MV-4-11 (cell line): ENCODE measurements around the gene ATR.

Experiments
- DNase-seq: peaks from one replicate; lab custom pipeline; 2025; lab: John Stamatoyannopoulos, UW

Gene ATR

DNA sequence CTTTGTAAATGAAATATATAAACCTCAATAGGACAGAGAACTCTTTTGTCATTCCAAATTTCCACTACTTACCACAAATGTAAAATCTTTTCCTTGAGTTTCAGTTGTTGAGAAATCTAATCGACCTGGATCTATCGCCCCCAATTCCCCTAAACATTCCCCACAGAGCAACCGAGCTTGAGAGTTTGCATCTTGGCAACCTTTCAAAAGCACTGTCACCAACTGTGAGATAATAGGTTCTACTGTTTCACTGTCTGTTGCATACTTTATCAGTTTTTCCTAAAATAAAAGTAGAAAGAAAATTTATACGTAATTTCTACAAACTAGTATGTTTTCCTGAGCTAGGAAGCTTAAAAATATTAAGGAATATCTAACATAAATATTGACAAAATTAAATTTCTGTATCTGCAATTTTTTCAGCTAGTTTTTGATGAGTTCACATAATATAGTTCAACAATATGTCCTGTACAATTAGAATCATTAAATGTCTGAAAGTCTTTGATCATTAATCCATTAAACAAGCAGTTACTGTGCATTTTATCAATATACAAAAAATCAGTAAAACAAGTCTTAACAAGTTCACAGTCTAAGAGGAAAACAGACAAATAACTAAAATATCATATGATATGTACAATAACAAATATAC is 54.5 kb downstream of the ATR start:
- DNase-seq = no peak

DNA sequence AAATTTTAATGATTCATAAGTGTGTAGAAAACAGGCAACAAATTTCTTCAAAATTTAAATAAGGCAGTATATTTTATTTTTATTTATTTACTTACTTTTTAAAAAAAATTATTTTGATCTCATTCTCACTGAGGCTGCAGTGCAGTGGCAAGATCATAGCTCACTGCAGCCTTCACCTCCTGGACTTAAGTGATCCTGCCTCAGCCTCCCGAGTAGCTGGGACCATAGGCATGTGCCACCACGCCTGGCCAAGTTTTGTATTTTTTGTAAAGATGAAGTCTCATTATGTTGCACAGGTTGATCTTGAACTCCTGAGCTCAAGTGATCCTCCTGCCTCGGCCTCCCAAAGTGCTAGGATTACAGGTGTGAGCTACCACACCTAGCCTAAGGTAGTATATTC is 69.5 kb downstream of the ATR start:
- no peak for DNase-seq

DNA sequence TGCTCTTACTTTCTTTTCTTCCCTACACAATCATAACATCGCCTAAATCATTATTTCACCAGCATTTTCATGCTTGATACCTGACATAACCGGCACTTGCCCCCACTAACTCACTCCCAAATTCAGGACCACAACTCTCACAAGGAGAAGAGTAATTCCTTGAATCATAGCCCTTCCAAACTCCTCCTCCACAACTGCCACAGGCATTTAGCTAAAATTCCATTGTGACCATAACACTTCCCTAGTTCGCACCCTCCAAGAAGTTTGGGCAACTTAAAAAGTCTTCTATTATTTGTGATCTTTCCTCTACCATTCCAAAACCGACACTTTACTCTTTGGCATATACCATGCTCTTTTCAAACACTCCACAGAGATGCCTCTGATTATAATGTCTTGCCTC is 71.3 kb downstream of the ATR start:
- no peak for DNase-seq

DNA sequence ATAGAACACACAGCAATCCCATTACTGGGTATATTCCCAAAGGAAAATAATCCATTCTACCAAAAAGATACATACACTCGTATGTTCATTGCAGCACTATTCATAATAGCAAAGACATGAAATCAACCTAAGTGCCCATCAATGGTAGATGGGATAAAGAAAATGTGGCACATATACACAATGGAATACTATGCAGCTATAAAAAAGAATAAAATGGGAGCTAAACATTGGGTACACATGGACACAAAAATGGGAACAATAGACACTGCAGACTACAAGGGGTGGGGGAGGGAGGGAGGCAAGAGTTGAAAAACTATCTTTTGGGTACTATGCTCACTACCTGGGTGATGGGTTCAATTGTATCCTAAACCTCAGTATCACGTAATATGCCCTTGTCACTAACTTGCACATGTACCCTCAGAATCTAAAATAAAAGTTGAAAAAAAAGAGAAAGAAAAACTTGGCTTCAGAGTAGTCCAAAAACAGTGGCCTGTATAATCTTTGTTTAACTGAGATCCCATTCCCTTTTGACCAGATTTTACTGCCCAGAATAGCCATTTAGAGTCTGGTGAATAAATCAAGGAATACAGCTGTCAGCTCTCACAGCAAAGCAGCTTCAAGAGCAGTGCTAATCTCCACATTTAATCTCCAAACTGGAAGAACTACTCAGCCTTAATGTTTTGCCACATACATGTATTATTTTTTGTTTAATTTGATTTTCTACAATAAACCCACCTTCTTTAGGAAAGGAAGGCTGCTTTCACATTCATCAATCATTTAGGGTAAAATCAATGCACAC is 76.1 kb downstream of the ATR start:
- no peak for DNase-seq

DNA sequence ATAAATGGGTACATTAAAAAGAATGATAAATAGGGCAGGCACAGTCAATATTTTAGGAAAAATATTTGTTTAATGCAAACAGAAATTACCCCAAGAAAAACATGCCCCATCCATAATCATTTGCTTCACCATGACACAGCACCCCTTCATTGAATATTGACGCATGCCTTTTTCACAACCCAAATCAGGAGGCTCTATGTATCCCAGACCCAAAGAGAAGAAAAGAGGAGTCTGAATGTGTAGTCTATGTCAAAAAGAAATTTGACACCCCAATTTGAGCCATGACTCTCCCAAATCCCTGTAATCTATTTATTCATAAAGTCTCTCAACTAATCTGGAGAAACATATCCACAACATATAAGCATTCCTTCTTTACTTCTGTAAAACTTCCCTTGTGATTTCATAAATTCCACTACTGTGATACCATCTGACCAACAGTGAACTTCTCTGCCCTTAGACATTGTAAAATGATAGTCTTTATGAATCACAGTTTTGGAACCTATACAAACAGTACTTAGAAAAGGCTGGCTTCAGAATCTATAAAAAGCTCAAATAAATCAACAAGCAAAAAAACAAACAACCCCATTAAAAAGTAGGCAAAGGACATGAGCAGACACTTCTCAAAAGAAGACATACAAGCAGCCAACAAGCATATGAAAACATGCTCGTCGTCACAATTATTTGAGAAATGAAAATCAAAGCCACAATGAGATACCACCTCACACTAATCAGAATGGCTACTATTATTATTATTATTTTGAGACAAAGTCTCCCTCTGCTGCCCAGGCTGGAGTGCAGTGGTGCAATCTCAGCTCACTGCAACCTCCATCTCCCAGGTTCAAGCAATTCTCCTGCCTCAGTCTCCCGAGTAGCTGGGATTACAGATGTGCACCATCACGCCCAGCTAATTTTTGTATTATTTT is 77.3 kb downstream of the ATR start:
- DNase-seq = no peak

DNA sequence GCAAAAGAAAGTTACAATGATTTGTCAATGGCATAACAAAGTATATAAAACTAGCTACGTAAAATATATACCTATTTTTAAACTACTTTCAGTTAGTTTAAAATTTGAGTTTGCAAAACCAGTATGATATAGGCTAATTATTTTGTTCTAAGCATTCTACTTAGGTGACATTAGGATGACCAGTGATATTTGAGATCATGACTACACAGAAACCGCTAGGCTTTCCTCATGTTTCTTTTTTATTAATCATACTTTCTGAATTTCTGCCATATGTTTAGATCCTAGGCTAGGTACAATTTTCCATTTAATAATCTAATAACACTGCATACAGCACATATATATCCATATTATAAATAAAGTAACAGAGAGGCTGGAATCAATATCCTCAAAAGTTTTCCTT is 78.3 kb downstream of the ATR start:
- DNase-seq = no peak

DNA sequence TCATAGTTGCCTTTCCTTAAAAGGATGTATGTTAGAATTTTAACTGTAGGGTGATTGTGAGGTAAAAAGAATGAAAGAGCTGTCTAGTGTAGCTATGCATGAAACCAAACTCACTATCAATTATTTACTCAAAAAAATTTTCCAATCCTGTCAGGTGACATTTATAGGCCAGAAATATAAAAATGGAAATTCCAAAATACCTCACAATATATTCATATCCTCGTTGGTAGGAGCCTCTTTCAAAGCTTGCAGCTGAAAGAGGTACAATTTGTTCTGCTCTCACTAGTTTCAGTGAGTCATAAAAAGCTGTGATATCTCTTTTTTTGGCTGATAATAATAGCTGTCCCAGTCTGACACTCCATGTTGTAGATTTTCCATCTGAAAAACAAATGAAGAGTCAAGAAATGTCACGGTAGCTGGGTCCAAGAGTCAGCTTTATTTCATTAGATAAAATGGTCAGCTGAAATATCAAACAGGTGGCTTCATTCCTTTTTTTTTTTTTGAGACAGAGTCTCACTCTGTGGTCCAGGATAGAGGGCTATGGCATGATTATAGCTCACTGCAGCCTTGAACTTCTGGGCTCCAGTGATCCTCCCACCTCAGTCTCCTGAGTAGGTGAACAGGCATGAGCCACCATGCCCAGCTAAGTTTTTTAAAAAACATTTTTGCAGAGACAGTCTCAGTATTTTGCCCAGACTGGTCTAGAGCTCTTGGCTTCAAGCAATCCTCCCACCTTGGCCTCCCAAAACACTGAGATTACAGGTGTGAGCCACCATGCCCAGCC is 79.9 kb downstream of the ATR start:
- no peak for DNase-seq

DNA sequence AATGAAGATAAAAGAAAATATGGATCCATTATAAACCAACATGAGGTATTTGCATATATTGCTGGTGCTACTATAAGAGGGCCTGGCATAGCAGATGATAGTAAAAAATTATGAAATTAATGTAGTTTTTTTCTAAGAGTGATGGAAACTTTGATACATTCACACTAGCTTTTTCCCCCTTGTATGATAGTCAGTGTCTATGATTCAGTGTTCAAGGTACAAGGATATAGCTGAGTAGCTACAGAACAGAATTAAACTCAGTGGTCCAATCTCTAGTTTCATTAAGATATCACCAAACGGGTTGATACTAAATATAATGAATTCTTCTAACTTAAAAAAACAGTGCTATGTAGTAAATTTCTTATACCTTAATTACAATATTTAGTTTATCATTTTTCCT is 80.8 kb downstream of the ATR start:
- no peak for DNase-seq

DNA sequence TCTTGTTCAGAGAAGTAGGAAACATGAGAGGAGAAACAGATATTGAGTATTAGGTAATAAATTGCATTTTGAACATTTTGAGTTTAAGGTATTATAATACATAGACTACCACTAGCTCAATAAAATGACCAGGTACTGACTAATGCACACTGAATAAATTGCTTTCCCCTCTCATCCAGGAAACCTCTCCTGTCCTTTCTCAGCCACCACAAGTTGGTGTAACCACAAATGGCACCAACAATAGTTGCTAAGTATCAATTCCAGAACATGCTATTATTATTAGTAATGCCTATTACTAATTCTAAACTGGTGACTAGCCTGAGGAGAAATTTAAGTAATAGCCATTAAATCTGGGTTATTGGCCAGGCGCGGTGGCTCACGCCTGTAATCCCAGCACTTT is 83.4 kb downstream of the ATR start:
- no peak for DNase-seq

DNA sequence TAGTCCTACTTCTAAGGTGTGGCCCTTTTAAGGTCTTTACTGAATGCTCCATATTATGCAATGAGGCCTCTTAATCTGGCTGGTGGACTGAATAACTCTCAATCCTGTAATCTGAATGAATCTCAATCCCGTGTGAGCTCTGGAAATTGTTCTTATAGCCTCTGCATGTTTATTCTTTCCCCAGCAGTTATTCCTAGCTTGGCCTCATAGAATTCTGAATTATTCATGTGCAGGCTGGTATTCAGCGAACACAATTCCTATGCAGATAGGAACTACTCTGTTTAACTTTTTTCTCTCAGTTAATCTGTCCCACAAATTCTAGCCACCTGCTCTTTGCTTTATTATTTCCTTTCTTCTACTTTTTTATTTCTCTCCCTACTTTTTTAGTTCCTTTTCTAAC is 86.3 kb downstream of the ATR start:
- DNase-seq = no peak

DNA sequence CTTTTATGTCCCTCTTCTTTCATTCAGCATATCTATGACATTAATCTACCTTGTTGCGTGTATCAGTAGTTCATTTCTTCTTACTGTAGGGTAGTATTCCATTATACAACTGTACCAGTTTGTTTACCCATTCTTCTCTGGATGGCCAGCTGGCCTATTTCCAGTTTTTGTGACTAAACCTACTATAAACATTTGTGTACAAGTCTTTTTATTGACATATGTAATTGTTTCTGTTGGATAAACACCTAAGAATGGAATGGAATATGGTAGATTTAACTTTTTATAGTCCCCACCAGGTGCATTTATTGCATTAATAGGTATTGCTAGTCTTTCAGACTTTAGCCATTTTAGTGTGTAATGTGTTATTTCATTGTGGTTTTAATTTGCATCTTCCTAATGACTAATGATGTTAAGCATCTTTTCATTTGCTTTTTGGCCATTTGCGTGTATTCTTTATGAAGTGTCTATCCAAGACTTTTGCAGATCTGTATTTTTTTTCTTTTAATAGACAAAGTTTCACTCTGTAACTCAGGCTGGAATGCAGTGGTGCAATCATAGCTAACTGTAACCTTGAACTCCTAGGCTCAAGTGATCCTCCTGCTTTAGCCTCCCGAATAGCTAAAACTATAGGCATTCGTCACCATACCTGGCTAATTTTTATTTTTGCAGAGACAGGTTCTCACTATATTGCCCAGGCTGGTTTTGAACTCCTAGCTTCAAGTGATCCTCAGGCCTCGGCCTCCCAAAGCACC is 88.8 kb downstream of the ATR start:
- no peak for DNase-seq

DNA sequence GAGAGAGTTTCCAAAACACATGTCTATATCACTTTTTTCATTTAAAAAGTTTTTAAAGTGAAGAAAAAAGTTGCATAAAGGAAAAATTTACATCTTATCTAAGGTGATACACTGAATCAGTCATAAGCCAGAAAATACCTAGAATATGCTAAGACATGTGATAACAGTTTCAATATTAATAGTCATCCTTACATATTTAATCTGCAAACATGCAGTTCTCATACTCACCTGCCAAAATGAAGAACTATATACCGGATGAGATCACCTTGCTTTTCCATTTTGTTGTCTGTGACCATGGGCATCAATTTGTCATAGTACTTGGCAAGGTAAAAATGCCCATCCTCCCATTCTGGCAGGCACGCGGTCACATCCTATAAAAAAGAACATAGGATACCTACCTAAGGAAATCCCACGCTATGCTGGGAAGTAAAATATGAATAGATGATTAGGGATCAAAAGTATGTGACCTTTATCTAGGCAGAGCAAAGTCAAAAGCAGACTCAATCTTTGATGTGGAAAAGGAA is 93.6 kb downstream of the ATR start:
- no peak for DNase-seq

DNA sequence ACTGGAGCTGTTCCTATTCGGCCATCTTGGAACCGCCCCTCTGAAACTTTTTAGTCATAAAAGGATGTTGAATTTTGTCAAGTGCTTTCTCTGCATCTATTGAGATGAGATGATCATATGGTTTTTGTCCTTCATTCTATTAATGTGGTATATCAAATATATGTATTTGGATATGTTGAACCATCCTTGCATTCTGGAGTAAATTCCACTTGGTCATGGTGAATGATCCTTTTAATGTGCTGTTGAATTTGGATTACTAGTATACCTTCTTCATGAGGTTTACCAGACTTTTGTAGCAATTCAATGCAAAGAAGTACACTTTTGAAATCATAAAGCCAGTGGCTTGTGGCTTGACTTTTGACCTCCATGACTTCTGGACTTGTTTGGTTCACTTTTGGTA is 97.3 kb downstream of the ATR start:
- no peak for DNase-seq

DNA sequence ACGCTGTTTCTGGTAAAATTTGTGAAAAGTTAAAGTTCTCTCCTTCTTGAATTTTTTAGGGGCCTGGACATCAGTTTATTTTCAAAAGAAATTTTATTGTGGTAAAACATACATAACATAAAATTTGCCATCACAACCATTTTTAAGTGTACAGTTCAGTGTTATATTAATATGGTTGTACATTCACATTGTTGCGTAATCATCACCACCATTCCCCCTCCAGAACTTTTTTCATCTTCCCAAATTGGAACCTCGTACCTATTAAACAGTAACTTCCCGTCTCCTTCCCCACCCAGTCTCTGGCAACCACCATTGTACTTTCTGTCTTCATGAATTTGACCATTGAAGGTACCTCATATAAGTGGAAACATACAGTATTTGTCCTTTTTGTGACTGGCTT is 107.7 kb downstream of the ATR start:
- DNase-seq = no peak

DNA sequence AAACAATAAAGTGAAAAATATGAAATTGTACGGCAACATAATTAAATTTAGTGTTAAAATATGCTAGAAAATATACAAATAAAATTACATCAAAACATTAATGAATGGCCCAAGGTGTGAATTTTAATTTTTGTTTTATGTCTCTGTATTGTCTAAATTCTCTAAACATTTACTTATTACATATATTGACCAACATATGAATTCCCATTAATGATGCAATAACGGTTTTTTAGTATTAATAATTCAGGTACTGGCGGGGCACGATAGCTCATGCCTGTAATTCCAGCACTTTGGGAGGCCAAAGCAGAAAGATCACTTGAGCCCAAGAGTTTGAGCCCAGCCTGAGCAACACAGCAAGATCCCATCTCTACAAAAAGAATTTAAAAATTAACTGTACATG is 110.1 kb downstream of the ATR start:
- no peak for DNase-seq

DNA sequence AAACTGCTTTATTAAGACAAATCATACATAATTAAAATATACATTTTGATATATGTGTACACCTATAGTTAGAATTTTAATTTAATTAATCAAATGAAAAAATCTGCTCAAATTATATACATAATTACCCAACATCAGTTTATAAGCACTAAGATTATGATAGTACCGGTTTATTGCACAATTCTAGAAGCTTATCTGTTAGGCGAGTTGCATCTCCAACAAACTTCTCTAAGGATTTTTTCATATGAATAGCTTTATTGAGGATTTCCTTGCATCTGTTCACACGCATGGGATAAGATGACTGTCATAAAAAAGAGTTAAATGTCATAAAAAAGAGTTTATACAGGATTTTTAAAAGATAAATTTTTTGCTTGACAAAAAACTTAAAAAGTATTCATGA is 110.8 kb downstream of the ATR start:
- no peak for DNase-seq

DNA sequence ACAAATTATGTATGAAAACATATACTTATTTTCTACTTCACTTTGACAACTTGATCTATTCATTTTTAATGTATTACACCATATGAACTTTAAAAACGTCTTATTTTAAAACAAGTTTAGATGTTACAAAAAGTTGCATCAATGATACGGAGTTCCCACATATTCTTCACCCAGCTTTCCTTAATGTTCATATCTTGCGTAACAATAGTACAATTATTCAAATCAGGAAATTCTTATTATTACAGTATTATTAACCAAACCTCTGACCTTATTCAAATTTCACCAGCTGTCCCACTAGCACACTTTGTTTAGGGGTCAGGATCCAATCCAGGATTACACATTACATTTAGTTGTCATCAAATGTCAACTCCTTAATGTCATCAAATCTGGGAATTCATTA is 117.8 kb downstream of the ATR start:
- DNase-seq = no peak

DNA sequence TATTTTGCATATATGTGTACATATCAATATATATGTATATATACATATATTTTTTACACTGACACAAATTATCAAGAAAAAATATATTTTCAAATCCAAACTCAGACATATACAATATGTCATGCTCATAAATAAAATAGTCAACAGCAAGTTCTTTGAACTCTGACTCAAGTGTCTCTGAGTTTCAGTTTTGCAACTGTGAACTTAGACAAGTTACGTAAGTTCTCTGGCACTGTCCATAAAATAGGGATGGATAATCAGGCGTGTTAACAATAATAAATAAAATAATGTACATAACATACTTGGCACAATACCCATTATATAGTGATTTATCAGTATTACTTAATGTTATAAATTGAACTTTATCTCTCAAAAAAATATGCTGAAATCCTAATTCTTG is 118.6 kb downstream of the ATR start:
- DNase-seq = peak; percentile 41

DNA sequence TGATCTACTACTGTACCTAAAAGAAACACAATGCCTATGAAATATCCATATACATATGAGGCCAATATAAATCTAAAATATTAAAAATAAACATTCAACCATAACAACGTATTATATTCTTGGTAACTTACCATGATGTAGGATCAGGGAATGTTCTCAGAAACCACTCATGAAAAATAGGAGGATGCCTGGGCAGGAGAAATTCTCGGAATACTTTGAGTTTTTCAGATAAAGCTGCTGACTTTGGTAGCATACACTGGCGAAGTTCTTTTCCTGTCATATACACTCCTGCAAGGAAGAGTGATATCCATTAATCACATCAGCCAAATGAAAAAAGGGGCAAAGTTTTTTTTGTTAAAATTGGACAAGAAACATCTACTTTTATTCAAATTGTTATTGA is 119.4 kb downstream of the ATR start:
- no peak for DNase-seq

DNA sequence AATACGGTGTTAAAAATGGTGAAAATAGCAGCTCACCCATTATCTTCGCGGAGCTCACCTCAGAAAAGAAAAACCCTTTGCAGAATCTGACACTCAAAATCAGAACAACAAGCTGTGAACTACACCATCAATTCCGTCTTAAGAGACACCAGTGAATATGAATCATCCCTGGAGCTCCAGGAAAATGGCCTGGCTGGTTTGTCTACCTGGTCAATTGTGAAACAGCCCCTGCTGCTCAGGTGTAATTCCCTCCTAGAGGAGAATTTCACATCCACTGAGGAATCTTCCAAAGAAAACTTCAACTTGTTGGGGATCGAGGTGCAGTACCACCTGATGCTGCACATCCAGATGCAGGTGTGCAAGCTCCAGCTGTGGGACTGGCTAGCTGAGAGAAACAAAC is 127.7 kb downstream of the ATR start:
- no peak for DNase-seq

DNA sequence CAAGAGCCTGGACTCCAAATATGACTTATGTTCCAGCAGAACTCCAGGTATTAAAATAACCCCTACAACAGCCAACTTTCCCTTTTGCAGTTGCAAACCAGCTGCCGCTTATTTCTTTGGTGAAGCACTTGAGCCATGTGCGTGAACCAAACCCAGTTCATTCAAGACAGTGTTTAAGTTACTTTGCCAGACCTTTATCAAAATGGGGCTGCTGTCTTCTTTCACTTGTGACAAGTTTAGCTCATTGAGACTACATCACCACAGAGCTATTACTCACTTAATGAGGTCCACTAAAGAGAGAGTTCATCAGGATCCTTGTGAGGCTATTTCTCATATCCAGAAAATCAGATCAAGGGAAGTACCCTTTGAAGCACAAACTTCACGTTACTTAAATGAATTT is 128.3 kb downstream of the ATR start:
- no peak for DNase-seq
